Fibroblast of pulmonary artery (primary cell): ENCODE measurements around the gene TAF11.
"Not testable (repeated sequence)": the region's sequence is repeated elsewhere in the genome, so short reads cannot be mapped to it uniquely, and the experiment has no call there.

Experiments
- DNase-seq: peaks from one replicate; pipeline ENCODE4 v3.0.0-alpha.2; 2010; ENCODE audit warnings: low read depth
- H3K4me3 ChIP-seq: replicated peaks from 2 replicates; pipeline ENCODE4 v1.5.1; 2011; ENCODE audit warnings: low read depth, mild to moderate bottlenecking, control low read depth, low read length, moderate library complexity
- CTCF ChIP-seq: IDR thresholded peaks from 2 replicates; pipeline ENCODE4 v1.5.1; 2011; ENCODE audit warnings: mild to moderate bottlenecking, control low read depth, low read length, inconsistent platforms; ENCODE audit errors: missing control alignments

TAF11 gene

DNA sequence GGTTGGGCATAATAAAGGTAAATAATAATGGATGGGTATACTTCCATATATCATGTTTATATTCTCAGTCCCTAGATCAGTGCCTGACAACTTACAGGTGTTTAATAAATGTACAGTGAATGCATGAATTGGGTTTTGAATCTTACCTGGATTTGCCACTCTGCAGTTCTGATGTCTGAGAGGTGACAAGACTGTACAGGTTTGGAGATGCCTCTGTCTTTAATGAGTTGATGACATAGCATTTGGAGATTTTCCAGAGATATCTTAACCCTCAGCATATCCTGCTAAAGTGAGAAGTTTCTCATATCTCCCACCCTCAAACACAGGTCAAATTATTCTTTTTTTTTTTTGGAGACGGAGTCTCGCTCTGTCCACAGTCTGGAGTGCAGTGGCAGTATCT is 3.5 kb upstream of the TAF11 start:
- DNase-seq, result no peak
- no peak for TF ChIP-seq CTCF
- H3K4me3 ChIP-seq, result no peak overlapping the region

GRCh38 chr6:34890533-34890925 is 2.7 kb upstream of the TAF11 start:
- peak overlapping the region; percentile 82 for H3K4me3 ChIP-seq
- no peak for TF ChIP-seq CTCF
- no peak for DNase-seq

- no peak for TF ChIP-seq CTCF
- peak within 1 kb of the TSS; percentile 82 for H3K4me3 ChIP-seq
- DNase-seq, result peak; percentile 38
Measured at GRCh38 chr6:34888874-34889555, 1.2 kb upstream of the TAF11 start, which contains the start of gene ANKS1A. Gene ANKS1A, plus strand, starts transcription at chr6:34889255. Its CDS starts 148 bp downstream, at chr6:34889403.

DNA sequence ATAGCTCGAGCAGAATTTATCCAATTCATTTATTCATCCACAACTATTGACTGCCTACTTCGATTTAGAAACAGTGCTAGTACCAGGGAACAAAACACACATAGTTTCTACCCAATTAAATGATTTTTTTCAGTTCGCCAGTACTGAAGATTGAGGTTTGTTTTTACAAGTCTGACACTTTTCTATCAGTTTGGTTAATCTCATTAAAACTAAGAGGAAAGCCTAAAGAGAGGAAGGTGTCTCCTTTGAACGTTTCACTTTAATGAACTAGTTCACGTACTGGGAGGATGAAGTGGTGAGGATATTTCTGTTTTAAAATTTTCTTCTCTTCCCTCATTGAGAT is 643 bp upstream of the TAF11 start:
- TF ChIP-seq CTCF, result no peak
- peak overlapping the region; percentile 82 for H3K4me3 ChIP-seq
- DNase-seq, result no peak

- not testable (repeated sequence) for H3K4me3 ChIP-seq, DNase-seq
Measured at GRCh38 chr6:34885837-34886236, 2.0 kb downstream of the TAF11 start.

GRCh38 chr6:34884996-34885395 is 2.8 kb downstream of the TAF11 start:
- no peak overlapping the region for H3K4me3 ChIP-seq
- no peak for TF ChIP-seq CTCF
- DNase-seq, result no peak

DNA sequence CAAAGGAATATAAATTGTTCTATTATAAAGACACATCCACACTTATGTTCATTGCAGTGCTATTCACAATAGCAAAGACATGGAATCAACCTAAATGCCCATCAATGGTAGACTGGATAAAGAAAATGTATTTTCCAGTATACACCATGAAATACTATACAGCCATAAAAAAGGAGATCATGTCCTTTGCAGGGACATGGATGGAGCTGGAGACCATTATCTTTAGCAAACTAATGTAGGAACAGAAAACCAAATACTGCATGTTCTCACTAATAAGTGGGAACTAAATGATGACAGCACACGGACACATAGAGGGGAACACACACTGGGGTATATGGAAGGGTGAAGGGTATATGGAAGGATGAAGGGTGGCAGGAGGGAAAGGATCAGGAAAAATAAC is 3.8 kb downstream of the TAF11 start:
- not testable (repeated sequence) for H3K4me3 ChIP-seq, DNase-seq

GRCh38 chr6:34877869-34878485 is 9.9 kb downstream of the TAF11 start:
- no peak for TF ChIP-seq CTCF
- no peak for DNase-seq
- no peak overlapping the region for H3K4me3 ChIP-seq
